Stimulated activated CD4-positive, alpha-beta T cell treated with anti-CD3 and anti-CD28 coated beads, TNF-alpha, amount 100 ng/mL, for 48 hours (primary cell): ENCODE results near the gene TIMELESS.
A peak's percentile ranks its signal among the peaks of the same experiment; 100 is the strongest.
"Not testable (repeated sequence)": the region's sequence is repeated elsewhere in the genome, so short reads cannot be mapped to it uniquely, and the experiment has no call there.

Source experiments
- DNase-seq, 3 donors: peaks; one replicate each; pipeline ENCODE4 v3.0.0-alpha.2; 2020; ENCODE audit warnings: low read depth in 3 of 3

The TIMELESS gene

GRCh38 chr12:56448860-56449621 is at the start of gene TIMELESS:
TIMELESS (minus strand) TSS chr12:56449426; CDS start chr12:56434170, 15,256 bp downstream.
- DNase-seq, result peak; percentile 66 to 81 (median 70)

- DNase-seq, result not testable (repeated sequence)
Observed at GRCh38 chr12:56498126-56498902, 49.1 kb upstream of the TIMELESS start.

- DNase-seq, result peak in 1 of 3 donors; percentile 51
Observed at GRCh38 chr12:56496704-56497103, 47.5 kb upstream of the TIMELESS start.

GRCh38 chr12:56494481-56494880 is 45.3 kb upstream of the TIMELESS start:
- DNase-seq, result not testable (repeated sequence)

- not testable (repeated sequence) for DNase-seq
Observed at GRCh38 chr12:56494106-56494415, 44.8 kb upstream of the TIMELESS start.

- not testable (repeated sequence) for DNase-seq
Observed at GRCh38 chr12:56493409-56494105, 44.3 kb upstream of the TIMELESS start.

GRCh38 chr12:56490360-56490759 is 41.1 kb upstream of the TIMELESS start:
- DNase-seq, result no peak

- DNase-seq, result peak; percentile 47 to 64 (median 64)
Observed at GRCh38 chr12:56488041-56488955, 39.1 kb upstream of the TIMELESS start, which contains the start of gene GLS2. GLS2 (minus strand) TSS chr12:56488161; CDS start chr12:56488118, 43 bp downstream.

GRCh38 chr12:56487448-56488040 is 38.3 kb upstream of the TIMELESS start:
- peak in 1 of 3 donors; percentile 17 for DNase-seq

GRCh38 chr12:56486694-56487093 is 37.5 kb upstream of the TIMELESS start:
- DNase-seq, result no peak

GRCh38 chr12:56484566-56484965 is 35.3 kb upstream of the TIMELESS start:
- no peak for DNase-seq

GRCh38 chr12:56479625-56480024 is 30.4 kb upstream of the TIMELESS start:
- DNase-seq, result no peak

GRCh38 chr12:56477521-56478225 is 28.4 kb upstream of the TIMELESS start:
- DNase-seq, result no peak

GRCh38 chr12:56476972-56477432 is 27.8 kb upstream of the TIMELESS start:
- no peak for DNase-seq

GRCh38 chr12:56476143-56476542 is 26.9 kb upstream of the TIMELESS start:
- DNase-seq, result no peak

- DNase-seq, result no peak
Observed at GRCh38 chr12:56474389-56474788, 25.2 kb upstream of the TIMELESS start.

GRCh38 chr12:56469007-56469930 is 20.0 kb upstream of the TIMELESS start:
- DNase-seq, result no peak

GRCh38 chr12:56468216-56469006 is 19.2 kb upstream of the TIMELESS start, which contains the start of gene SPRYD4:
SPRYD4 (plus strand) TSS chr12:56468578; CDS start chr12:56468592, 14 bp downstream.
- peak; percentile 83 to 89 (median 88) for DNase-seq
